ENCODE measurements around the gene ZNF445.
"Not testable (repeated sequence)": the region's sequence is repeated elsewhere in the genome, so short reads cannot be mapped to it uniquely, and the experiment has no call there.

ZNF445 gene

DNA sequence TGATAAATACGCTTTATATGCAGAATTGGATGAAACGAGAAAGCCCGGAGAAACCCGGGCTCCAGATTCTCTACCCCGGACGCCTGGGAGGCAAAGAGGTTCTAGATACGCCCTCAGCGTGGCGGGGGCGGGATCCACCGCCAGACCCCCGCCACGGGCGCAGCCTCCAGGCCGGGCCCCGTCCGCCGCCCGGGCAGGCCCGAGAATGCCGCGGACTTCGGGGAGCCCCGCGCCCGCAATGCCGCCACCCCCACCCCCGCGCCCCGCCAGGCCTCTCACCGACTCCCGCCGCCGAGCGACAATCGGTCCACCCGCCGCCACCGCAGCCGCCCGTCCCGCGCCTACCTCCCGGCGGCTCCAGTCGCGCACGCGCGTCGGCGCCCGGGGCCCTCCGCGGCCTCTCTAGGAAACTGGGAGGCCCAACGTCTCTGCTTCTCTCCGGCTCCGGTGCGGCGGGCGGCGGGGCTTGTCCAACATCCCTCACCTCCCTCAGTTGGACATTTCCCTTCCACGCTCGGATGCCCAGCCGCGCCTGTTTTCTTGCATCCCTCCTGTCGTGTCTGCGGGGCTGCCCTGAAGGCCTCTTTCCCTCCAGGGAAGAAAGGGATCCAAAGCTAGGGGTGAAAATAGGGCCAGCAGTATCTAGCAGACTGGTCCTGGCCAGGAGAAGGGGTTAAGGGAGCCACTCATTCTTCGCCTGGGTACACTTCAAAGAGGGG is at the start of gene ZNF445:
Gene ZNF445, minus strand, starts transcription at position 359 of the 719 bp plus-strand sequence. CDS start 22,121 bp downstream, outside the sequence.
- no peak for DNase-seq

DNA sequence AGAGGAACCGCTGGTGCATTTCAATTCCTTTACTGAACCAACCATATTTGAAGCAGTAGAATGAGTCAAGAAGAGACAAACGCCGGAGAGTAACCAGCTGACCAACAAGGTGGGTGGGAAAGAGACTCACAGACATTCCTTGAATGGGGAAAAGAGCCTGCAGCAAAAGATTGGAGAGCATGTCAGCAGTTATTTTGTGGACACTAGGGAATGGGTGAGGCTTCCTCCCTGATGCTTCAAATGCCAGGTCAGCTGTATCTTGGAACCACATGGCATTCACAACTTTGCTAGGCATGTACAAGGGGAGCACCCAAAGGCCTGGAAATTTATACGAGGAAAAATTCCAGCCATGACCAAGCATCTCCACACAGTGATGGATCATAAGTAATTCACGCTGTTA is 47.6 kb upstream of the ZNF445 start:
- no peak for DNase-seq

DNA sequence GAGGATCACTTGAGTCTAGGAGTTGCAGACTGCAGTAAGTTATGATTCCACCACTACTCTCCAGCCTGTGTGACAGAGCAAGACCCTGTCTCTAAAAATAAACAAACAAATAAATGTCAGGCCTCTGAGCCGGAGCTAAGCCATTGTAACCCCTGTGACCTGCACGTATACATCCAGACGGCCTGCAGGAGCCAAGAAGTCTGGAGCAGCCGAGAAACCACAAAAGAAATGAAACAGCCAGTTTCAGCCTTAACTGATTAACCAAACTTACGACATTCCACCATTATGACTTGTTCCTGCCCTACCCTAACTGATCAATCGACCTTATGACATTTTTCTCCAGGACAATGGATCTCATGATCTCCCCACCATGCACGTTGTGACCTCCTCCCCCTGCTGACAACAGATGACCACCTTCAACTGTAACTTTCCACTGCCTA is 45.0 kb upstream of the ZNF445 start:
- no peak for DNase-seq

DNA sequence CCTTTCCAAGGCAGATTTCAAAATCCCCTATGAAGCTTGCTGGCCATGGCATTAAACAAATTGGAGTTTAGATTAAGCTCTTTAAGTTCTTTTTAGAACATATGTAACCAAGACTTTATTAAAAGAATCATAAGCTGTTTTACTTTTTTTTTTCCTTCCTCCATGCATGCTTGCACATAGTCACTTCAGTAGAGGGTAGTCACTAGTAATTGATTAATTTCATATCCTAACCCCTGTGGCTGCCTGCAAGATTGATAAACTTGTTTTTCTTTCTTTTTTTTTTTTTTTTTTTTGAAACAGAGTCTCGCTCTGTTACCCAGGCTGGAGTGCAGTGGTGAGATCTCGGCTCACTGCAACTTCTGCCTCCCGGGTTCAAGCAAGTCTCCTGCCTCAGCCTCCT is 44.3 kb upstream of the ZNF445 start:
- no peak for DNase-seq

DNA sequence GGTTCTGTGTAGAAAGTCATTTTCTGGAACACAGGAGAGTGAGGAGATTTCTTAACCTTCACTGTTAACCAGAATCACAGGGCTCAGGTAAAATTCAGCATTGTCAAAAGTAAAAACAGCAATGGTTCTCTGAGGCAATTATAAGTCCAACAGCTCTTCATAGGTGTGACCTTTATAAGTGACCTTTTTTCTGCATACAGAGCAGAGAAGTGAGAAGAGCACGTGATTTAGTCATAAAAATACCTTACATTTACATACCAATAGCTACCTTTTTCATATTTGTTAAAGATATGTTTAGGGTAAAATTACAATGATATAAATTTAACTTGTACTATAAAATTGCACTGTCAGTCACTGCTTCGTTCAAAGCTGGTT is 41.3 kb upstream of the ZNF445 start:
- DNase-seq: no peak

DNA sequence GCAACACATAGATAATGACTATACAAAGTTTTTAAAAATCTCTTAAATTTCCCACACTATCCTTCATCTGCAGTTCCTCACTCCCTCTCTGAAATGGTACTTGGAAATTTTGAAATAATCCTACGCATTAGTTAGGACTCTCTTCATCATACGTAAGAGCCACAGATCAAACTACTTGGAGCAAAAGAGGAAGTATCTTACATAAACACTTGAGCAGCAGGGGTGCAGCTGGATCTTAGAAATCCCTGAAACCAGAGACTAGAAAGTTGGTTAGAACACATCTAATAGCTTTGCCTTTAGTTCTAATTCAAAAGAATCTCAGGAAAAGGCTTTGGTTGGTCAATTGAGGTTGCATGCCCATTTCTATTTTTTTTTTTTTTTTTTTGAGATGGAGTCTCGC is 38.8 kb upstream of the ZNF445 start:
- DNase-seq: no peak

DNA sequence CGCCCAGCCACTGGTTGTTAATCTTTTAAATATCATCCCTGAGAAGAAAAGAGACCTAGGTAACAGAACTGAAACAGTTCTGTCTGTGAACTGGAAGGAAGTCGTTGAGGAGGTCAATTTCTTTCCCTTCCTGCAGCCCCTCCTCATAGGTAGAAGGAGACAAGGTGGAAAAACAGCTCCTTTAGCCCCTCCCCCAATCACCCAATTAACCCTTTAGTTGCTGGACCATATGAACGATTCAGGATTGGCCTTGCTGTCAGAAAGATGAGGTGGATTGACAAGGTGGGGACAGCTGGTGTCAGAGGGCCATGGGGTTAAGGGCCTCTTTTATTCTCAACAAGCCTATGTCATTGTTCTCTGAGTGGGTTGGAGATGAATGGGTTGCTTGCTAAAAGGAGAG is 36.0 kb upstream of the ZNF445 start:
- DNase-seq: no peak

DNA sequence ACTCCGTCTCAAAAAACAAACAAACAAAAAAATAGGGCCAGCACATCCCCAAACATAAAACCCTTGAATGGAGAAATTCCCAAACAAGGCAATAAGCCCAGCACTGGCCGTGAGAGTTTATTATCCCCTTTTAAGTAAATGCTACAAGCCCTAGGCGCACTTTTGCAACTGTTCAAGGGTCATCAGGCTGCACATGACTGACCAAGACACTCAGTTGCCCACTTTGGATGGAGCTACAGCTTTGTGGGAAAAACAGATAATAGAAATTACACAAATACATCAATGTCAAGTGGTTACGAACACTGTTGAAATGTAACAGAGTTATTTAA is 33.7 kb upstream of the ZNF445 start:
- no peak for DNase-seq

DNA sequence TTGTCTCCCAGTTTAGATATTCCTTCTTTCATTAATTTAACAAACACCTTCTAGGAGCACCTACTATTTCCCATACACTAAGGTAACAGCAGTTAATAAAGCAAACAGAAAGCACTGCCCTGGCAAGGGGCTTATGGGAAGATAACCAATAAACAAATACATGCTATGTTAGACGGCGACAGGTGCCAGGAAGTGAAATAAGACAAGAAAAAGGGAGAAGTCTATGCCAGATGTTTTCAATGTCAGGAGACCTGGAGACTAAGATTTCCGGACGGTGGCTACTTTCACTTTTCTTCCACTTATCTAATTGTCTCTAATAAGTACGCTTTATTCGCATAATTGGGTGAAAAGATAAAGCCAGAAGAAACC is 32.5 kb upstream of the ZNF445 start:
- DNase-seq: no peak

DNA sequence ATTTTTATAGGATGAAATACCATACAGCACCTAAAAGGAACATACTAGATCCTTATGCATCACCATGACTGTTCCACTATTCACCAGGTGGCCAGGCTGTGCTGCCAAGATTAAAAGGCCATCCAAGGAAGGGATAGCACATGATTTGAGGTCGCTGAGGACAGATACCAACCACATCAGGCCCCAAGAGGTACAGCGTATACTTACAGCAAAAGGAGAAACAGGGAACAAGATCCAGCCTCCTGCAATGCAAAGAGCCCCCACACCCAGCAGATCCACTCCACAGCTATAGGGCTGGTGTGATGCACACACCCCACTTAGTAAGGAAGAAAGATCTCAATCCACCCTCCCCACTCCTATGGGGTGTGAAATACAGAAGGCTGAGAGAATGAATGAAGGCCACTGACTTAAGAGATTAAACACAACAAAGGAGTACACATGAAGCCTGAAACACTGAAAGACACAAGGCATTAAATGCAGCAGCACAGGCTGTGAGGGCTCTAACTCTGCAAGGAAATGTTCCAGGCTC is 32.0 kb upstream of the ZNF445 start:
- DNase-seq: no peak

DNA sequence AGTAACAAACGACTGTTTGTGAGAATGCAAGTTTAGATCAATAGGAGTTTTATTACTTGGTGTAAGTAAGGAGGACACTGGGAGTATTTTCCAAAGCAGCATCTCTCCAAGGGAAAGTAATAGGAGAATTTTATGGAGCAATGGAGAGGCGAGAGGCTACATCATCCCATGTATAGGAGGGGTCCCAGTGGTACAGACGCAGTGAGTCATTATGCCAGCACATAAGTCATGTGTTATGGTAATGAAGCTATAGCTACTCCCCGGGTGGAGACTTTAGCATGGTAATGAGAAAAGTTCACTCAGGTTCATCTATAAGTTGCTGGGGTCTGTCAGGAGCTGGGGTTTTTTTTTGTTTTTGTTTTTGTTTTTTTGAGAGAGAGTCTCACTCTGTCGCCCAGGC is 29.5 kb upstream of the ZNF445 start:
- DNase-seq: no peak

DNA sequence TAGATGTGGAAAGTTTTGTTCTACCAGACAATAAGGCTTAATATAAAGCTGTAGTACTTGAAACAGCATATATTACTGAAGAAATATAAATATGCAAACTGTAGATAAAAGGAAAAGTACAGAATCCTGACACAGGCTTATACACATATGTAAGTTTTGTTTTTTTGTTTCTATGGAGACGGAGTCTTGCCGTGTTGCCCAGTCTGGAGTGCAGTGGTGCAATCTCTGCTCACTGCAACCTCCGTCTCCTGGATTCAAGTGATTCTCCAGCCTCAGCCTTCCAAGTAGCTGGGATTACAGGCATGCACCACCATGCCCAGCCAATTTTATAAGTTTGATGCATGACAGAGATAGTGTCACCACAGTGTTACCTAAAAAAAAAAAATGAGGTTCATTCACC is 29.1 kb upstream of the ZNF445 start:
- no peak for DNase-seq

DNA sequence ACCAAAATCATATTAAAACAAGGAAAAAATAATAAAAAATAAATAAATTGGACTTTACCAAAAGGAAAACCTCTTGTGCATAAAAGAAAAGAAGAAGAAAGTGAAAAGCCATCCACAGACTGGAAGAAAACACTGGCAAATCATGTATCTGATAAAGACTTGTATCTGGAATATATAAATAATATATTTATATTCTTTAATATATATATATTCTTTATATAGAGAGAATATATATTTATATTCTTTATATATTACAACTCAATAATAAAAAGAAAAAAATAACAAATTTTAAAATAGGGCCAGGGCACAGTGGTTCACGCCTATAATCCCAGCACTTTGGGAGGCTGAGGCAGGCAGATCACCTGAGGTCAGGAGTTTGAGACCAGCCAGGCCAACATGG is 27.1 kb upstream of the ZNF445 start:
- DNase-seq: no peak

DNA sequence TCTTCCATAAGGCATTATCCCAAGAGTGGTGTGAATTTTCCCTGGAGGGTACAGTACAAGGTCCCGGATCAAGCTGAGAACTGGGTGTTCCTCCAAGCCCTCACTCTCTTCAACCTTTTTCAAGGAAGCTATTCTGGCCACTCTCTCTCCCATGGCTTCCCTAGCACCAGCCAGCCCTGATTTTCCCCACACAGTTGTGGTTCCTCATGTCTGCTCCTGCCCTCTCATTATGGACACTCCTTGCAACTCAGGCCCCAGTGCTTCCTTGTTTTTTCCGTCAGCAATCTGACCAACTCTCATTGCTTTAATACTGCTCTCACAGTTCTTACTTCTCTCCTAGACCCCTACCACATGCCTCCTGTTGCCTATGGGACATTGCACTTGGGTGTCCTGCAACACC is 25.7 kb upstream of the ZNF445 start:
- not testable (repeated sequence) for DNase-seq

DNA sequence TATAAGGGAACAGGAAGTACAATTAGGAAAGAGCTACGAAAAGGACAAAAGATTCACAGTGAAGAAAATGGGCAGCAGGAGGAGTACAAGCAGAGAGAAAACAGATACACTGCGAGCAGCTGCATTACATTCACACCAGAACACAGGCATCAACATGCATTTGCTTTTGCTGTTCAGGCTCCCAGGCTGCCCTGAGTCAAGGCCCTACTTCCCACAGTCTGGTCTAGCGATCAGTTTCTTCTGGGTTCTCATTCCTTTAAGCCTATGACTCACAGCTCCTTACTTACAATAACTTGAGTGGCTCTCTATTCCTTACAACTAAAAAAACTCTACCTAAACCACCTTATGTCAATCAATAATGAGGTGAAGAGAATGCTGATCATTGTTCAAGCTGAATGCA is 24.5 kb upstream of the ZNF445 start:
- DNase-seq: no peak

DNA sequence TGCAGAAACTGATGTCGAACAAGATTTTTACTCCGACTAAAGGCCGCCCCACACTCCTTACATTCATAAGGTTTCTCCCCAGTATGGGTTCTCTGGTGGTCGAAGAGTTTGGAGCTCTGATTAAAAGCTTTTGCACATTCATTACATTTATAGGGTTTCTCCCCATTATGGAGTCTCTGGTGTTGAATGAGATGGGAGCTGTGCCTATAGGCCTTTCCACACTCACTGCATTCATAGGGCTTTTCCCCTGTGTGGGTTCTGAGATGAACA is 22.4 kb upstream of the ZNF445 start:
- DNase-seq: not testable (repeated sequence)

DNA sequence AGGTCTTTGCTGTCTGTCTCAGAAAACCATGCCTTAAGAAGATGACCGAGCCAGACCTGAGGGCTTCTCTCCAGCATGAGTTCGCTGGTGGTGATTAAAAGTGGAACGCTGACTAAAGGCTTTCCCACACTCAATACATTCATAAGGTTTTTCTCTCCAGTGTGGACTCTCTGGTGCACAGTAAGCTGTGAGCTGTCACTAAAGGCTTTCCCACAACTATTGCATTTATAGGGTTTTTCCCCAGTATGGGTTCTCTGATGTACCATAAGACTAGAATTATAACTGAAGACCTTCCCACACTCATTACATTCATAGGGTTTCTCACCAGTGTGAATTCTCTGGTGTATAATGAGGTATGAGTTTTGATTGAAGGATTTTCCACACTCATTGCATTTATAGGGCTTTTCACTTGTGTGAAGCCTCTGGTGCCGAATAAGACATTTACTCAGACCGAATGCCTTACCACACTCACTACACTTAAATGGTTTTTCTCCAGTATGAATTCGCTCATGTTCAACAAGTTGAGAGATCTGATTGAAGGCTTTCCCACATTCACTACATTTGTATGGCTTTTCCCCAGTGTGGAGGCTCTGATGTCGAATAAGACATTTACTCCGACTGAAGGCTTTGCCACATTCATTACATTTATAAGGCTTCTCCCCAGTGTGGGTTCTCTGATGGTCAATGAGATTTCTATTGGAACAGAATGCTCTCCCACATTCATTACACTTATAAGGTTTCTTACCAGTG is 21.9 kb upstream of the ZNF445 start:
- DNase-seq: no peak

DNA sequence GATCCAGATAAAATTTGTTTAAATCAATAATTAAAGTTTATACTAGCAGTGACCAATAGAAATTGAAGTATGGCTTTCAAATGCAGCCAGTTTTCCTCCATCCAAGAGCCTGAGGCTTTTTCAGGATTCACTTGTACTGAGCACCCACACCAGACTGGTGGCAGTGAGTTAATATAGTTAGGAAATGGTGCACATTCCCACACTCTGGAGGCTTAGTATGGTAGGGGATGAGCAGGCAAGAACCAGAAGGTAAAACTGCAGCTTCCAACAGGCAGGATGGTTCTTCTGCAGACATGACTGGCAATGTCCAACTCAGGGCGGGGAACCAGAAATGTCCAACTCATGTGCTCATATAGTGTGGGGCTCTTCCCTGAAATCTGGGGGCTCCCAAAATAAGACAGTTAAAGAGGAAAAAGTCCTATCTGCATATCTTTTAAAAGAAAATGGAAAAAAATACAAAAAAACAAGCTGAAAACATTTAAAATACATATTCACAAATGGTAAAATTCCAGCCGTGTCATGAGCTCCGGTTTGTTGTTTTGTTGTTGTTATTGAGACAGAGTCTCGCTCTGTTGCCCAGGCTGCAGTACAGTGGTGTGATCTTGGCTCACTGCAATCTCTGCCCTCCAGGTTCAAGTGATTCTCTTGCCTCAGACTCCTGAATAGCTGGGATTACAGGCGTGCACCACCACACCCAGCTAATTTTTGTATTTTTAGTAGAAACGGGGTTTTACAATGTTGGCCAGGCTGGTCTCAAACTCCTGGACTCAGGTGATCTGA is 18.4 kb upstream of the ZNF445 start:
- no peak for DNase-seq

DNA sequence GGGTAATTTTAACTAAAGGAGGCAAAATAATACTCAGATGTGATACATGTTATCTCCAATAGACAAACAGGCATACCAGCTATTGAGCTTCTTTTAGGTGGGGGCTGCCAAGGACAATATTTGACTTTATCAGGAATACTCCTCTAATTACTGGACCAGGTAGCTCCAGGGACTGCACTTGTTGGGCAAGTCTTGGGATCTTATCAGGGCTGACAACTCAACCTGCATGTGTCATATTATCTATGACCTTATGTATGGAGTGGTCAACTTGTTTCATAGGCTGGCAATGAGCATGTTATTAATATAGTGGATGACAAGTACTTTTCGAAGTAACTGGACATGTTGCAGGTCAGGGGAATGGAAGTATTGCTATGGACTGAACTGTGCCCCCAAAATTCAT is 15.0 kb upstream of the ZNF445 start:
- DNase-seq: no peak

DNA sequence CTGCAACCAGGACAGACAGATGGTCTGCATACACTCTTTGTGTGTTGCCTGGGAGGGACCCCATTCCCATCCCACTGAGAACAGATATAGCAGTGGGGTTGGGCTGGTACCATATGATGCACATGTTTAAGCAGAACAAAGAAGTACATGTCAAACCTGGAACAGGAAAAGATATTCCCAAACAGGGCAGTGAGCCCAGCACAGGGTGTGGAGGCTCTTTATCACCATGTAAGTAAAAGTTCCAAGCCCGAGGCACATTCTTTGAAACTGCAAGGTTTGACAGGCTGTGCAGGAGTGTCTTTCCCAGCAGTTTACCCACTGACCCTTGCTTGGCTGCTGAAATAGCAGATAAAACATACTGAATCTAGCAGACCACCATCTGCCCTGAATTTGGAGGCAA is 5.3 kb upstream of the ZNF445 start:
- no peak for DNase-seq

DNA sequence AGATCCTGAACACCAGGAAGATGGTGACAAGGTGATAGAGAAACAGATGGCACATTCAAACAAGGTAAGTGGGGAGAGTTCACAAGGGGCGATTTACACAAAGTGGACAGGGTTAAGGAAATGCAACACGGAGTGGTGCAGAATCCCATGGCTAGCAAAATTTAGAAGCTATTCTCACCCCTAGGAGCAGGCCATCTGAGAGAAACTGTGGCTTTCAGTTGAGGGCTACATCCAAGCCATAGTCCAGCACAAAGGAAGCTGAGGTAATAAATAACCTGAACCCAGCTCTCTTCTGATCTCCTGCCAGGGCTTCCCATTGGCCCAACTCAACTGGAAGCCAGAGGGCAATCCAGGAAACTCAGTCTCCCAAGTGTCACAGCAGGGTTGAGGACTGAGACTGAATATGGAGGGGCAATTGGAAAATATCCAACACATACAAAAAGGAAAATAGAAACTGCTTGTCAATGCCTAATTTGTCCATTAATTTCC is 1.2 kb upstream of the ZNF445 start:
- no peak for DNase-seq

DNA sequence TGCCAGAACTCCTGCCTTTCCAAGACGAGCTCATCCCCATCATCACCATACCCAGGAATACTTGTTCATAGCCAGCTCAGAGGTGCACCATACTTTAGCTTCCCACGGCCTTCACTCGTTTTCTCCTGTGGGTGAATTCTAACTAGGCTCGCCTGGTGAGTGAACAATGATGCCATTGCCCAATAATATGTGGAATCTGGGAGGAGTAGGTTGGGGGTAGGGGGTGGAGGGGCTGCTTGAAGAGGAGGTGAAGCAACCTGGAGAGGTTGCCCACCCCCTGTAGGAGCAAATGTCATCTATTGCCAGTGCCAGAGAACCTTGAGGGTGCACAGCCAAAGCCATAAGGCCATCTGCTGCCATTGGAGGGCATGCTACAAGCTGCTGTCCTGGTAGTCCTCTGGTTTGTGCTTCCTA is 592 bp upstream of the ZNF445 start:
- no peak for DNase-seq

DNA sequence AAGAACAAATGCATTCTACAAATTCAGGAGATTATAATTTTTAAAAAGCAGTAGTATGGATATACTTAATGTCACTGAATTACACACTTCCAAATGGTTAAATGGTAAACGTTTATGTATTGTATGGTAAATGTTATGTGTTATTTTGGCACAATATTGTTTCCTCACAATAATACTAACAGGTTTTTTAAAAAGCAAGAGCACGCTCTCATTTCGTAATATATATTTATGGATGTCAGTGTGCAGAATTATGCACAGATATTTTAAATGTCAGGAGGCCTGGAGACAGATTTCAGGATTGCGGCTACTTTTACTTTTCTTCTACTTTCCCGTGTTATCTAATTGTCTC is 533 bp downstream of the ZNF445 start:
- no peak for DNase-seq

DNA sequence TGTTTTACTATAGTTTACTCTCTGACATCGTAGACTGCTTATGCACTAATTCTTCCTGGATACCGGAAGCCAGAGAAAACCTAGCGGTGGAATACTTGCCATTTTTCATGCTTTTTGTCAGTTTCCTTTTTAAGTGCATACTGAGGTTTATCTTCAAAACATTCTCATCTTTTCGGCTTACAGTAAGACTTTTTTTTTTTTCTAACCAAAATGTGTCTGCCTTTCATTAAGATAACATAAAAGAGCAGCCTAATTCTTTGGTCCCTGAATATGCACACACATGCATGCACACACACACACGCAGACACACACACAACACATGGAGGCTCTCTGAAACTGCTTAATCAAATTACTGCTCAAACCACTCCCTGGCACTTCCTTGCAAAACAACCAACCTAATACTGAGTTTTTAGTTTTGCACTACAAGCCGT is 1.3 kb downstream of the ZNF445 start:
- DNase-seq: no peak
